OCI-LY3 (cell line): Measurements from ENCODE around the gene TAF8.

Source experiments
- H2AFZ ChIP-seq: fragments of 200-600, 300-600 bp; shearing (Covaris generic); 2 replicates; pipeline ENCODE4 v1.6.0; 2014; ENCODE audit warnings: antibody characterized with exemption, low read depth, low read length
- H3K27ac ChIP-seq: fragments of 200-600, 300-600 bp; sonication (generic); 2 replicates; pipeline ENCODE4 v1.5.1; 2014; ENCODE audit warnings: mild to moderate bottlenecking, low read length, moderate library complexity, mixed read lengths
- H3K27me3 ChIP-seq: fragments of 200-600, 300-600 bp; sonication (generic); 2 replicates; pipeline ENCODE4 v1.6.1; 2014; ENCODE audit warnings: low read depth, low read length, mixed read lengths
- H3K36me3 ChIP-seq: fragments of 200-600, 300-600 bp; sonication (generic); replicated peaks from 2 replicates; pipeline ENCODE3; 2014; ENCODE audit warnings: low read depth, low read length, mixed read lengths
- H3K4me1 ChIP-seq: fragments of 300-600, 200-600 bp; sonication (generic); 2 replicates; pipeline ENCODE4 v1.6.1; 2014; ENCODE audit warnings: low read length, mixed read lengths
- H3K4me2 ChIP-seq: fragments of 200-600, 300-600 bp; sonication (generic); 2 replicates; pipeline ENCODE4 v1.6.1; 2014; ENCODE audit warnings: low read length, mixed read lengths
- H3K4me3 ChIP-seq: fragments of 300-600, 200-600 bp; sonication (generic); 2 replicates; pipeline ENCODE4 v1.5.1; 2014; ENCODE audit warnings: antibody characterized with exemption, mild to moderate bottlenecking, low read length, moderate library complexity
- H3K79me2 ChIP-seq: fragments of 300-600, 200-600 bp; shearing (Covaris generic); 2 replicates; pipeline ENCODE4 v1.6.1; 2014; ENCODE audit warnings: mild to moderate bottlenecking, low read length, mixed read lengths
- H3K9ac ChIP-seq: fragments of 300-600, 200-600 bp; shearing (Covaris generic); 2 replicates; pipeline ENCODE4 v1.6.0; 2014; ENCODE audit warnings: mild to moderate bottlenecking, low read length, moderate library complexity
- H3K9me3 ChIP-seq: fragments of 200-600, 300-600 bp; shearing (Covaris generic); 2 replicates; pipeline ENCODE4 v1.6.1; 2014; ENCODE audit warnings: low read length, mixed read lengths; ENCODE audit not compliant: insufficient read depth
- H4K20me1 ChIP-seq: fragments of 200-600, 300-600 bp; sonication (generic); 2 replicates; pipeline ENCODE4 v1.6.1; 2016; ENCODE audit warnings: low read length, mixed read lengths; ENCODE audit not compliant: insufficient read depth
- CTCF ChIP-seq: fragments of 200-600, 300-600 bp; sonication (generic); IDR thresholded peaks from 2 replicates; pipeline ENCODE4 v1.5.1; 2014; ENCODE audit warnings: antibody characterized with exemption, low read length, low read depth
- EZH2phosphoT487 ChIP-seq: fragments of 200-600 bp; shearing (Covaris generic); IDR thresholded peaks from 2 replicates; pipeline ENCODE4 v1.6.1; 2018; ENCODE audit warnings: antibody characterized with exemption, mixed run types, low read depth

Gene TAF8

GRCh38 chr6:42059743-42060142, 9.4 kb downstream of the TAF8 start:
- Histone ChIP-seq H3K79me2 (no peaks in the 10 kb centered on the region), H3K4me3 (no peak overlapping the region), H3K4me2 (no peak overlapping the region), H3K9me3 (no peaks in the 10 kb centered on the region), H3K27me3 (no peaks in the 10 kb centered on the region), H3K27ac (no peak overlapping the region), H2AFZ (no peak overlapping the region), H3K36me3 (peaks cover 54% of the 10 kb centered on the region), H3K9ac (no peak overlapping the region), H4K20me1 (no peaks in the 10 kb centered on the region), H3K4me1 (0 out of 2 replicates have a peak, but pooled peaks cover 5% of the 10 kb centered on the region)
- TF ChIP-seq CTCF, result no peak
- TF ChIP-seq EZH2phosphoT487, result no peak

- no peaks in the 10 kb centered on the region for H3K79me2 ChIP-seq
- no peaks in the 10 kb centered on the region for H3K9me3 ChIP-seq
- H3K4me3 ChIP-seq, result no peak overlapping the region
- TF ChIP-seq EZH2phosphoT487 (no peak), CTCF (no peak)
- peaks cover 39% of the 10 kb centered on the region for H3K36me3 ChIP-seq
- H3K4me1 ChIP-seq, result no peaks in the 10 kb centered on the region
- no peak overlapping the region for H3K4me2 ChIP-seq
- H2AFZ ChIP-seq, result no peak overlapping the region
- no peak overlapping the region for H3K27ac ChIP-seq
- no peaks in the 10 kb centered on the region for H3K27me3 ChIP-seq
- no peak overlapping the region for H3K9ac ChIP-seq
- H4K20me1 ChIP-seq, result no peaks in the 10 kb centered on the region
Observed at GRCh38 chr6:42066156-42066675, 15.9 kb downstream of the TAF8 start.

- Histone ChIP-seq H2AFZ (no peak overlapping the region), H3K79me2 (no peaks in the 10 kb centered on the region), H3K27me3 (no peaks in the 10 kb centered on the region), H3K36me3 (peaks cover 39% of the 10 kb centered on the region), H3K4me2 (no peak overlapping the region), H3K4me1 (no peaks in the 10 kb centered on the region), H3K27ac (no peak overlapping the region), H4K20me1 (no peaks in the 10 kb centered on the region), H3K9me3 (no peaks in the 10 kb centered on the region), H3K9ac (no peak overlapping the region), H3K4me3 (no peak overlapping the region)
- no peak for TF ChIP-seq EZH2phosphoT487
- no peak for TF ChIP-seq CTCF
Observed at GRCh38 chr6:42068173-42068572, 17.8 kb downstream of the TAF8 start.

- Histone ChIP-seq H4K20me1 (no peaks in the 10 kb centered on the region), H3K4me3 (no peak overlapping the region), H3K9ac (no peak overlapping the region), H3K27me3 (no peaks in the 10 kb centered on the region), H3K79me2 (no peaks in the 10 kb centered on the region), H3K36me3 (peaks cover 39% of the 10 kb centered on the region), H3K27ac (no peak overlapping the region), H3K9me3 (no peaks in the 10 kb centered on the region), H2AFZ (no peak overlapping the region), H3K4me2 (no peak overlapping the region), H3K4me1 (no peaks in the 10 kb centered on the region)
- TF ChIP-seq EZH2phosphoT487 (no peak), CTCF (no peak)
Observed at GRCh38 chr6:42068872-42069522, 18.7 kb downstream of the TAF8 start.
